NCI-H748 (cell line): ENCODE measurements around the gene FKBP8.

Experiments
- DNase-seq: peaks from one replicate; lab custom pipeline; 2025; ENCODE audit not compliant: unreplicated experiment; lab: John Stamatoyannopoulos, UW

FKBP8 gene

DNA sequence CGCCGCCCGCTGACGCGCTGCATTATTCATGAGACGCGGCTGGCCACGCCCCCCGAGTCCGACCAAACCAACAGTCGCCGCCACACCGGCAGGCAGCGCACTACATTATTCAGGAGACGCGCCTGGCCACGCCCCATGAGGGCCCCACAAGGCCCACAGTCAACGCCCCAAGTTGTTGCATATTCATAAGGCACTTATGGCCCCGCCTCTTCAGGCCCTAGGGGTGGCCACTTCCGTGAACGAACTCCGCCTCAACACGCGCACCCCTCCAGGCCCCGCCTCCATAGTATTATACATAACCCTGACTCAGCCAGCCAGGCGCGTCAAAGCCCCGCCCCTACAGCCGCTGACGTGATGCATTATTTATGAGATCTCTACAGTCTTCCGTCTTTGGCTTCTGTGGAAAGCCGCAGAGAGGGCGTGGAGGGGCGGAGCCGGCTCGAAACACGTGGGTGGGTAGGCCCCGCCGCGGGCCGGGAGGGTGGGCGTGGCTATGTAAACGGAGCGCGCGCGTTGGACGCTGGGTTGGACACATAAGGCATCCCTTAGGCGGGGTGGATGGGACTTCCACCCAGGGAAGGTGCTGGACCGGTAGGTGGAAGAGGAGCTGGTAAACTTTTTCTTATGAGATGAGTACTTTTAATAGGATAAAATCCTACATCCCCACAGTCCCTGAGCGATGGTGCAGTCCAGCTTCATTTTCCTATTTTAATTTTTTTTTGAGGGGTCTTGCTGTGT is 21.1 kb downstream of the FKBP8 start:
- peak; percentile 99 for DNase-seq

DNA sequence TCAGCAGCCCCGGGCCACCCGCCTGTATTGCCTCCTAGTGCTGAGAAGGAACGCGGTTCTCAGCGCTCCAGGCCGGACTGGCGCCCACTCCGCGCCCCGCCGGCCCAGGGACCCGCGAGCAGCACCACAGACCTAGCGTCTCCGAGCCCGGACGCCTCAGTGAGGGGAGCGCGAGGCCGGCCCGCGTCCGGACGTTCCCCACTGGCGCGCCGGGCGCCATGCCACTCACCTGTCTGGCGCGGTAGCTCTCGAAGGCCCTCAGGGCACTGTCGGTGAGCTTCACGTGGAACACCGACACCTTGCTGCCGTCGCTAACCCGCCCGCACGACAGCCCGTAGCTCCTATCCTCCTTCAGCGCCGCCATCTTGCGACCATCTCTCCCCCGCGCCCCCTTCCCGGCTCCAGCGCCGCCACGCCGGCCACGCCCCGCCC is 21.7 kb downstream of the FKBP8 start, which contains the start of gene ELL:
Gene ELL (minus strand): TSS at position 379 of the 432 bp plus-strand sequence. CDS start 15 bp downstream, at position 364.
- DNase-seq = no peak

DNA sequence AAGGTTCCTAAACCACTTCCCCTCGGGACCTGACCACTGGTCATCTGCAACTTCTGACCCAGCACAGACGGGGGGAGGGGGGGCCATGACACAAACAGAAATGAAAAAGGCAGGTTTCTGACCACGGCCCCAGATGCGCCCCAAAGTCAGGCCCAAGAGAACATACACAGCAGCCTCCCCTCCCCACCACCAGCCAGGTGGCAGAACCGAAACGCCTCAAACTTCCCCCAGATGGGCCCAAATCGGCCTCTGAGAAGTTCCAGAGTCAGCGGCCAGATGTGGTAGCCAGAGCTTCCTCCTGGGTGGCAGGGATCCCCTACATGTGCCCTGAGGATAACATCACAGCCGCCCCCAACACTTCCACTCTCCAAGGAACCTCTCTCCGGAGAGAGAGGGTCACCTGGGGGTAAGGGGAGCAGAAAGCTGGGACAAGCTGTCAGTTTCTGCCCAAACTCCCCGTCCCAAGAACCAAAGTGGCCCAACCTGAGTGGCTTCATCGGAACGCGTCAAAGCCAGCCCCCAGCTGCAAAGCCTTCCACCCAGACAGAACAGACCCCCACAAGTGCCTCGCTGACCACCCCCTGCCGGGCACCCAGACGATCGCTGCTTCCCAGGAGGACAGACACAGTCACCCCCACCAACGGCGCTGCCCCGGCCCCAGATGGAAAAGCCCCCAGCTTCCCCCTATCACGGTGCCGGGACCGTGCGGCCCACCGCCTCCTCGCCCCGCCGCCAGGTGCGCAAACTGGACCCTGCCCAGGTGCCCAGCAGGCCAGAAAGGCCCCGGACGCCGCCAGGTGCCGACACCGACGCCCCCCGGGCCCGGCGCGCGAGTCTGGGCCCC is 22.3 kb downstream of the FKBP8 start:
- no peak for DNase-seq

DNA sequence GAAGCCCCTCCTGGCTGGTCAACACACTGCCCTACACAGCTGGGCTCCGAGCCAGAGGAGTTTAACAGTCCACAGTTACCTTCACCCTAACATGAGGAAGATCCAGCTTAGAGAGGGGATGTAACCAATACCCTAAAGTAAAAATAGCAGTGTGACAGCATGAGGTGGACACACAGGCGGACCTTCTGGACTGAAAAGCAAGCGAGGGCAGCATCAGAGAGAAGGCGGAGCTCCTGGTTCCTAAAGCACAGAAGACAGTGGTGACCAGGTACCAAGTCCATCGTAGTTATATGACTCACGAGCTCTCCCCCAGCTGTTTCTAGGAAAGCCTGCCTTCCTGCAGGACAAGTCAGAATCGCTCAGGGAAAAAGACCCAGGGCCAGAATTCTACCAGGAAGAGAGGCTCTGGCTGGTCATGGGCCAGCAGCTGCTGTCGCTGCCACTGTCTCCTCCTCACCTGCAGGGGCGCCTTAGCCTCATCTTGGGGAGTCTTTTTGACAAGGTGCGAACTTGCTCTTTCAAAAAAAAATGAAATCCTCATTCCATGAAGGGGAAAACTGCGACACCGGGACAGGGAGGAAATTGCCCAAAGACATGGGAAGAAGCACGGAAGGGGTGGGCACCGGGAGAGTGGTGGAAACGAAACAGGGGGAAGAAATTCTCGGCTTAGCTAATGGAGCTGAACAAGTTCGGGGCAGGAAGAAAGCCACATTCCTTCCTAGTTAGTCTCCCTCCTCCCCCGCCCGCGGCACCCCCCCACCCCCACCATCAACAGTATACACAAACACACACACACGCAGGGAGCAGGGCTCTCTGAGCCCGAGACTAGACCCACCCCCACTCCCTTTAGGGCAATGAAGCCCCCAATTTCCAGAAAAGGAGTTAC is 23.2 kb downstream of the FKBP8 start:
- DNase-seq = peak; percentile 27

DNA sequence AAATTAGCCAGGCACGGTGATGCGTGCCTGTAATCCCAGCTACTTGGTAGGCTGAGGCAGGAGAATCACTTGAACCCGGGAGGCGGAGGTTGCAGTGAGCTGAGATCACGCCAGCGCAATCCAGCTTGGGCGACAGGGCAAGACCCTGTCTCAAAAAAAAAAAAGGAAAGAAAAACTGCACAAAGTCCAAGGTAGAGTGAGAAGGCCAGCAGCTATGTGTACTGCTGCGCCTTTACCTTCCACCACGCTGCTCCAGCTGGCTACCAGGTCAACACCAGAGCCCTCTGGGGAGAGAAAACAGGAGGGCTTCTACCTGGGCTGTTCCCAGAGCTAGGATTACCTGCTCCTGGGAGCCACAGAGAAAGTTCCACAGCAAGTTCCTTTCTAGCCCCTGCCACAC is 24.7 kb downstream of the FKBP8 start:
- no peak for DNase-seq

DNA sequence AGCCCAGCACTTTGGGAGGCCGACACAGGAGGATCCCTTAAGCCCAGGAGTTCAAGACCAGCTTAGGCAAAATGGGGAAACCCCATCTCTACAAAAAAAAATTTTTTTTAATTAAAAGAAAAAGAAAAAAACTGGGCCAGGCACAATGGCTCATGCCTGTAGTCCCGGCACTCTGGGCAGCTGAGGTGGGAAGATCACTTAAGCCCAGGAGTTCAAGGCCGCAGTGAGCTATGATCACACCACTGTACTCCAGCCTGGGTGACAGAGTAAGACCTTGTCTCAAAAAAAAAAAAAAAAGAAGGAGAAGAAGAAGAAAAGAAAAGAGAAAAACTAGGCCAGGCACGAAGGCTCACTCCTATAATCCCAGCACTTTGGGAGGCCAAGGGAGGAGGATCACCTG is 25.8 kb downstream of the FKBP8 start:
- DNase-seq = no peak

DNA sequence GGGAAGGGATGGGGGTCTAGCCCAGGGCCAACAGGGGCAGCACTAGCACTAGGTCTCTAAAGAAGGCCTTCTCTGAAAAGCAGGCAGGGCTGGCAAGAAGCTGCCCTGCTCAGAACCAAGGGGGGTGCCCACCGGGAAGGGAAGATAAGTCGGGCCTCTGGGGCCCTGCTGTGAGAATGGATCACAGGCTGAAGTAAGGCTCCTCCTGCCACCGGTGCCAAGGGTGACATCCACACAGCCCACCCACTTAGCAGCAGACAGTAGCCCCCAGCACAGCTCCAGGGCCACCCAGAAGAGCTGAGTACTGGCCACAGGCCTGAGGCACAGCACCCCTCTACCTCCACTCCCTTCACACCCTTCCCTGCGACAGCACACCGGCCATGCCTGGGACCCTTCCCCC is 27.4 kb downstream of the FKBP8 start:
- no peak for DNase-seq

DNA sequence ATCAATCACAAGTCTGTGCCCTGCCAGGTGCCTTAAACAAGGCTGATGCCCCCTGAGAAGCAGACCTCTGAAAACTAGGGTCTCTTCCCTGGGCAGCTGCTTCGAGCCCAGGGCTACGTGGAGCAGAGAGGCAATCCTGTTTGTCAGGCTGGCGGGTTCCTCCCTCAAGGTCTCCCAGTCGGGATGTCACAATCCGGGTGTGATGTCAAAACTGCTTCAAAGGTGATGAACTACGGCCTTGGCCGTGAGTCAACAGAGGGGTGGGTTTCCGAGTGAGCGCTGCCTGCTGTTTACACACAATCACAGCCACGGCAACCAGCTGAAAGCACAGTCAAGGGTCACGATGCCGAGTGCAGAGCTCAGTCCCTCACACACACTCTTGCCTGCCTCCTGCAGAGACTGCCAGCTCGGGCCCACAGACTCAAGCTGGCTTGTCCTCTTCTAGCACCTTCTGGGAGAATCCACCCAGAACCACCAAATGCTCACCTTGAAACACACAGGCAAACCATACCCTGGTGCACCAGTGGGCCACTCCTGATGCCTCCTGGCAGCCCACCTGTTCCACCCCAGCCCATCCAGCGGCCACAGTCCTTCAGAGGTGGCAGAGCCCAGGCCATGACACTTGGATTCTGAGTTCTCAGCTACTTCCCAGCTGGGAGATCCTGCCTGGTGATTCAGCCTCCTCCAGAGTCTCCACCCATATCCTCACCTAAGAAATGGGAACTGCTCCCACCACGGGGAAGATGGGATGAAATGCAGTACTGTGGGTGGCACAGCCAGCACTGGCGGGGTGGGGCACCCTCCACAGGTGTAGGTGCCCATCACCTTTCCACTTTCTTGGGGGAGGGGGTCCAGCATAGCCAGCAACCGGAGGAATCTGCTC is 28.3 kb downstream of the FKBP8 start:
- DNase-seq = peak; percentile 10

DNA sequence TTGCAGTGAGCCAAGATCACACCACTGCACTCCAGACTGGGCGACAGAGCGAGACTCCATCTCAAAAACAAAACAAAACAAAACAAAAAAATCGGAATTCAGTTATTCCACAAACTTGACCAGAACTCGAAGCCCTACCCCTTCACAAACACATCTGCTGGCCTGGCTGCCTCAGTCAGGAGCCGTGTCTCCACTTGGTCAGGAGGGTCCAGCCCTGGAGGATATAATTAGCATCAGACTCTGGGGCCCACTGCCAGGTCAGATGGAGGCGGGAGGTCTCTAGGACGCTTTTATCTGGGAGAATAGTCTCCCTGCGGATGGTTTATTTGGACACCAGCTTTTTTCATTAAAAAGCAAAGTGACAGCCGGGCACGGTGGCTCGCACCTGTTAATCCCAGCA is 29.5 kb downstream of the FKBP8 start:
- DNase-seq = no peak

DNA sequence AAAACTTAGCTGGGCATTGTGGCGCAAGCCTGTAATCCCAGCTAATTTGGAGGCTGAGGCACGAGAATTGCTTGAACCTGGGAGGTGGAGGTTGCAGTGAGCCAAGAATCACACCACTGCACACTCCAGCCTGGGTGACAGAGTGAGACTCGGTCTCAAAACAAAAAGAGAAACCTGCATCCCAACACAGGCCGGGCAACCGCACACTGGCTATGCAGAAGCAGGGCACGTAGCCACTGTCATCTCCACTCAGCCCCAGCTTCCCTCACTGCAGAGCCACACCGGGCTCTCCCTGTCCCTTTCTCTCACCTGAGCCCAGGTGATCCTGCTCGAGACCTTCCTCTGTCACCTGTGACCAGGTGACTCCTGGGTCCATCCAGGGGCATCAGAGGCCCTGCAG is 33.2 kb downstream of the FKBP8 start:
- DNase-seq = no peak

DNA sequence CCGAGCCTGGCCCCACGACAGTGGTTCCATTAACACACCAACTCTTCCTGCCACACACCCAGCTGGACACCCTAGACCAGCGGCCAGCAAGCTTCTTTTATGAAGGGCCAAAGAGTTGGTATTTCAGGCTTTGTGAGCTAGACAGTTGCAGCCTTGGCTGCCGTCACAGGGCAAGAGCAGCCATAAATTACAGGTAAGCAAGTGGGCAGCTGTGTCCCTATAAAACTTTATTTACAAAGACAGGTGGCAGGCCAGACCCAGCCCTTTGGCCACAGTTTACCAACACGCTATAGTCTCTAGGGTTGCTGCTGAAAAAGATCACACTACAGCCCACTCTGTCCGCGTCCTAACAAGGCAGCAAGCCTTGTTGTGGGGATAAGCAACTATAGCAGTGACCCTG is 34.8 kb downstream of the FKBP8 start:
- DNase-seq = no peak

DNA sequence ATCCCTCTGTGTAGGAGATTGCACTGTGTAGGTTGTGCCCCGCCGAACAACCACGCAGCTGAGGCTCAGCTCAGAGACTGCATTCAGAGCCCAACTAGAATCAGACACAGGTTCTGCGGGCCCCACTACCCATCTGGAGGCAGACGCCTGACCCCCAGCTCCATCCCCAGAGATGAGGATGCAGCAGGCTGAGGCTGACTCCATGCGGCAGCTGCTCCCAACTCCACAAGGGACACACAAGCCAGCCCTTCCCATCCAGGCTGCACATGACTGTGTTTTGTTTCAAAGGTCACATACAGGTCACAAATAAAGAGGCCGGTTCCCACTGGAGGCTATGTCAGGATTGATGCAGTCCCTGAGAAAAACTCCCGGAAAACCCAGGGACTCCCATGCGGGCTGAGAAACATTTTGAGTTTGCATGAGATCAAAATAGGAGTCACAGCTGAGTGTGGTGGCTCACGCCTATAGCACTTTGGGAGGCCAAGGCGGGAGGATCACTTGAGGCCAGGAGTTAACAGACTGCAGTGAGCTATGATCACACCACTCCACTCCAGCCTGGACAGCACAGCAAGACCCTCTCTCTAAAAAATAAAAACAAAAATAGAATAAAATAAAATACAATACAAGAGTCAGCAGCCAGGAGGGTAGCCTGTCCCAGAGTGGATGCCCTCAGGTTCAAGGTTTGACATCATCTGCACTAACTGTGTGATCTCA is 35.5 kb downstream of the FKBP8 start:
- no peak for DNase-seq

DNA sequence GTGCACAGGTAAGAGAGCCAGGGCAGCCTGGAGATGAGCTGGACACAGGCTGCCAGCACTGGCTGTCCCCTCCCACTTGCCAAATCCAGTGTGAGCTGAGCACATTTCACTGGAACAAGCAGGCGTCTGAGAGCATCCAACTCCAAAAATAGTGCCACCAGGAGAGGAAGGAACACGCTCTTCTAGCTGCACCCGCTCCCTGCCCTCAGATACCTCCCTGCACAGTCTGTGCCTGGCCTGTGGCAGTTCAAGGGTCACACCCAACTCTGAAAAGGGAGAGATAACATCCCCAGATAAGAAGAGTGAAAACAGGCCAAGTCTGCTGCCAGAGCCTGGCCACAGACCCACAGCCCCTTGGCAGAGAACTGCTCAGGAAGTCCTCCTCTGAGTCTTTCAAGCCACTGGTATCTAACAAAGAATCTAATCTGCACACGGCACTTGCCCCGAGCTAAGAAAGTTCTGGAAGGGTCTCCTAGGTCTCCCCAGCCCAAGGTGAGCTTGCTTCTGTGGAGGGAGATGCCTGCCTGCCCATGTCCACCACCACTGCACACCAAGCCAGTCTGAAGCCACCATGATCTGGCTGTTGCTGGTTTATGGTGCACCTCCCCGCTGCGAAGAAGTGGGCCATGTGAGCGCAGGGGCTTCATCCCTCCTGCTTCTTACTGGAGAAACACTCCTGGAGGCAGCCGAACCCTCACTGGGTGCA is 36.2 kb downstream of the FKBP8 start:
- DNase-seq = no peak

DNA sequence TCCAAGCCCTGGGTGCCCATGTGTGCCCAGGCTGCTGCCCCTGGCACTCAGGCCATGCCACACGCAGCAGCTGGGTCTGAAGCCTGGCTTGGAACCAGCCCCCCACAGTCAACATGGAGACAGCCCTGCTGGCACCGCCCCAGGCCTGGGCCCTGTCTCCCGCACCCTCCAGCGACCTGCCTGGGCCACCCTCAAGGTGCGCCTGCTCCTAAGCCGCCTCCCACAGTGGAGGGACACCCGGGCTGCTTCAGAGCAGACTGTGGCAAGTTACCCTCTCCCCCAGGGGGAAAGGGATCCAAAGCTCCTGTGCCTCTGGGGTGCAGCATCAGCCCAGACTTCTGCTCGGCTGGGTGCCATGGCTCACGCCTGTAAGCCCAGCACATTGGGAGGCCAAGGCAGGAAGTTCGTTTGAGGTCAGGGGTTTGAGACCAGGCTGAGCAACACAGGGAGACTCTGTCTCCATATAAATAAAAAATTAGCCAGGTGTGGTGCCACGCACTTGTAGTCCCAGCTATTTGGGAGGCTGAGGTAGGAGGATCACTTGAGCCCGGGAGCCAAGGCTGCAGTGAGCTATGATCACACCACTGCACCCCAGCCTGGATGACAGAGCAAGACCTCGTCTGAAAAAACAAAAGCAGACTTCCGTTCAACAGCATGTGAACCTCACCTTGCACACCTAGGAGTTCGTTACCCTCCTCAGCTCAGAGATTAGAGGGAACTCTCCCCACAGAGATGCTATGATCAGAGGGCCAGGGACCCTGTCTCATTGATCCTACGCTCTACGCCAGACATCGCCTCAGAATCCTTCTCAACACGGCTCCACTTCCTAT is 37.1 kb downstream of the FKBP8 start:
- no peak for DNase-seq

DNA sequence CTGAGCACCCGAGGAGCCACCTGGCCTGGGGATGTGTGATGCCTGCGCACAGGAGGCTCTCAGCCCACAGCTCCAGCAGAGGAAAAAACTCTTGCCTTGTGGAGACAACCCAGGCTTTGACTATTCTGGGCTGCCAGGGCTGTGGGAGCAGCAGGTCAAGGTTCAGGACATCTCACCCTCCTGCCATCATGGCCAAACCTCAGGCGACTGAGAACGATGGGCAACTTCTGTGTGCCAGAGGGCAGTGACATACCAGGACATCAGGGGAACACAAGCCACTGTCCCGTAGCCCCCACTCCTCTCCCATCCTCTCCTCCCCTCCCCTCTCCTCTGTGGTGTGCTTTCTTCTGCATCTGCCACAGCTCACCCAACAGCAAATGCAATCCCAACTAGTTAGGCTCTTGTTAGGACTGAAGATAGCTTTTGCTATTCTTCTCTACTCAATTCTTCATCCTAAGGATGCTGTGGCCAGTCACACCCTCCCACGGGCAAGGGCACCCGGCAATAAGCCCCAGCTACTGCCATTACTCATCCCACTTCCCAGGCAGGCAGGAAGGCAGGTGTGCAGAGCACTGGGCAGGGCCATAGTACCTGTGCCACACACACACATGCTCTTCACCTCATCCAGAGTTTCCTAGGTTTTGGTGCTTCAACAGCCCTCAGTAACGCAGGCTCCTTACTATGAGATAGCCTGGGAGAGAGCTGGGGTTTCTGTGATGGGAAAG is 38.3 kb downstream of the FKBP8 start:
- DNase-seq = no peak

DNA sequence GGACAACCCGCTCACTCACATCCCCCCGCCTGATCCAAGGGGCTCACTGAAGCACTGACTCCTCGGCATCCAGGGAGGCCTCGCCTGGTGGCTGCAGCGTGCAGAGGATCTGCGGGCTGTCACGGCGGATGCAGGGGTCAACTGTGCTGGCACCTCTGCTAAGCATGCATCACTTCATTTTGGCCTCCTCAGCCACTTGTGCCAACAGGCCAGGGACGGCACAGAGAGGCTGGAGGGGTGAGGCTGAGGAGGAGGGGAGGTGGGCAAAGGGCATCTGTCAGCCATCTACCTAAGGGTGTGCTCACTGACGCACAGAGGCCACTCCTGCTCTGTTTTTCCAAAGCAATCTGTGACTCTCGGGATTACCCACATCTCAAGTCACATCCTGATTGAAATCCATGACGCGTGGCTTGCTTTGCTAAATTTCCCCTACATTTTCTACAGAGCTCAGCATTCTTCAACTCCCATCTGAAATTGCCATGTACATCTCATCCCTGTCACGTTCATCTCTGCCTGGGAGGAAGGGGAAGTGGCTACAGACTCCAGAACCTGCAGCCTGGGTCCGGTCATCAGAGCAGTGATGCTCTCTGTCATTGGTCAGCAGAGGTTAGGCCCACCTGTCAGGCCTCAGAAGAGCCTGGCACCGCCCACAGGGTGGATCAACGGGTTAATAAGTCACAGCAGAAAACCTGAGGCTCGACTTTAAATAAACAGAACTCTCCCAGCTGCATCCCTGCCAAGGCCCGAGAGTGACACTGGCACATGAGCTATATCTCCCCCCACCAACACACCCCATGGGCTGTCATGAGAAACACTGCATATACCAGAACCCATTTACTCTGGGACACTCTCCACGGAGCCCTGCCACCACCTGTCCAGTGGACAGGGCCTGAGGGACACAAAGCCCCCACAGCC is 39.1 kb downstream of the FKBP8 start:
- DNase-seq = no peak
